Uterus (tissue), 4 donors: Measurements from ENCODE around the gene PTRH1. TPM values are rescaled to one million over a fixed set of nuclear protein-coding genes. Genes with fewer than 3 reads are reported as not detected.
A peak's percentile ranks its signal among the peaks of the same experiment; 100 is the strongest.

ENCODE experiments used
- DNase-seq, 2 donors: peaks; one replicate each; pipeline ENCODE4 v3.0.0-alpha.2; 2019 to 2020
- H3K27ac ChIP-seq, 2 donors: fragments of 200-600 bp; sonication (generic); 1 replicate in 1 of 2; 2 replicates in 1 of 2; pipeline ENCODE4 v1.5.1; 2016 to 2018
- H3K27me3 ChIP-seq, 2 donors: fragments of 200-600 bp; sonication (generic); one replicate each; pipeline ENCODE4 v1.5.1; 2018 to 2019; ENCODE audit warnings: control low read depth in 1 of 2
- H3K36me3 ChIP-seq, 2 donors: fragments of 200-600 bp; sonication (generic); one replicate each; pipeline ENCODE4 v1.5.1; 2019; ENCODE audit warnings: control low read depth in 1 of 2
- H3K4me1 ChIP-seq, 2 donors: fragments of 200-600 bp; sonication (generic); one replicate each; pipeline ENCODE4 v1.5.1; 2018 to 2019; ENCODE audit warnings: control low read depth in 1 of 2
- H3K4me3 ChIP-seq, 2 donors: fragments of 200-600 bp; sonication (generic); 1 replicate in 1 of 2; 2 replicates in 1 of 2; pipeline ENCODE4 v1.5.1; 2018 to 2019; ENCODE audit warnings: mild to moderate bottlenecking in 1 of 2
- H3K9me3 ChIP-seq, 2 donors: fragments of 200-600 bp; sonication (generic); one replicate each; pipeline ENCODE4 v1.5.1; 2019; ENCODE audit warnings: control low read depth in 1 of 2
- POLR2A ChIP-seq, 2 donors: fragments of 450-650 bp; IDR thresholded peaks; one replicate each; pipeline ENCODE4 v1.6.1; 2016; ENCODE audit warnings: antibody characterized with exemption in 2 of 2, mild to moderate bottlenecking in 1 of 2, moderate library complexity in 1 of 2
- intact Hi-C: fragments of 100-400 bp; cut with DNase I; formaldehyde crosslinking; loops from one replicate; pipeline ENCODE4 v1.15.1; 2023; ENCODE audit warnings: low total_unique reads
- total RNA-seq, 4 donors: library from RNA; depleted of rRNA in 3 of 4; stranded (reverse); fragments of >200 nt in 3 of 4; gene quantifications; one replicate each; pipeline versions ENCODE4 v1.1.0 to v1.2.4, GENCODE V29; 2014 to 2023
- TF ChIP-seq, protein P1 (sequence below), 4 experiments: fragments of 200-600 bp in 2 of 4; fragments of 450-650 bp in 2 of 4; sonication (generic) in 2 of 4; IDR thresholded peaks; one replicate each; pipeline ENCODE4 v1.5.1; 2016 to 2019; ENCODE audit warnings: antibody characterized with exemption in 4 of 4, mild to moderate bottlenecking in 2 of 4, moderate library complexity in 1 of 4
- donor health status: DM: yes; HTN: yes; CAD: no.

Gene PTRH1, protein sequence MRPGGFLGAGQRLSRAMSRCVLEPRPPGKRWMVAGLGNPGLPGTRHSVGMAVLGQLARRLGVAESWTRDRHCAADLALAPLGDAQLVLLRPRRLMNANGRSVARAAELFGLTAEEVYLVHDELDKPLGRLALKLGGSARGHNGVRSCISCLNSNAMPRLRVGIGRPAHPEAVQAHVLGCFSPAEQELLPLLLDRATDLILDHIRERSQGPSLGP
- total RNA-seq: 10 to 100 TPM in 2 of 4 donors, 1 to 10 TPM in 2; 3.8 to 18.4 (median 10.4) TPM

DNA sequence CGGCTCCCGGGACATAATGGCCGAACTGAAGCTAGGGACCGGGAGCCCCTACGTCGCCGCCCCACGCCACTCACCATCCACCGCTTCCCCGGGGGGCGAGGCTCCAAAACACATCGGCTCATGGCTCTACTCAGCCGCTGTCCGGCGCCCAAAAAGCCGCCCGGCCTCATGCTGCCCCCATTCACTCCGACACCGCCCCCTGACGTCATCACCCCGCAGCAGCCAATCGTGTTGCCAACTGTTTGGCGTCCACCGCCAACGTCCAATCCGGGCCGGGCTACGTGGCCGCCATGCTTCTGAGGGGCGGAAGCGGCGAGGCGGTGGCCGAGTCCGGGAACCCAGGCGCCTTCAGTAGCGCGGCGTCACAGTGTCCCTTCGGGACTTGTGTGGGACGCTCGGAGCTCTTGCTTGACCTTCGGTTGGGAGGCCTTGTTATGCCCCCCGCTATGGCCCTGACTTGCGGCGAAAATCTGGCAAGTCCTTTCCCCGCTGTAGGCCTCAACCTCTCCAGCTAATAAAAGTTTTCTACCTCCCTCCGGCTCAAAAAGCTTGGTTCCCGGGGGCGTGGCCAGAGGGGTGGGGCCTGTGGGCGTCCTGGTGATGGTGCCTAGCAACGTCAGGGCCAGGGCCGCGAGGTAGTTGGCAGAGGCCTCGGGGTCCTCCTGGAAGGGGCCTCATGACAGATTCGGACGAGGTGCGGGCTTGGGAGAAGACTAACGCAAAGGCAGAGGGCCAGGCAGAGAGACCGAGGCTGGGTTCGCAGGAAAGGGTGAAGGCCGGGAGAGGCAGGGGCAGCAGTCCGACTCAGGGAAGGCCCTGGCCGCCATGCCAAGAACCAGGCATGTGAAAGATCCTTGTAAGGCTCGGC, at the start of gene PTRH1, which contains the start of gene TTC16:
Gene PTRH1 (minus strand): TSS at position 194 of the 868 bp plus-strand sequence. CDS start 24 bp downstream, at position 170.
Gene TTC16 (plus strand): TSS at position 610 of the 868 bp plus-strand sequence. CDS start 67 bp downstream, at position 677.
- H3K4me1 ChIP-seq: no peaks in the 10 kb centered on the region
- peak; percentile 97 for DNase-seq
- peak within 1 kb of the TSS; percentile 38 to 86 for H3K27ac ChIP-seq
- TF ChIP-seq POLR2A (IDR thresholded peaks at IDR 0.05): peak in 1 of 2 donors; percentile 59
- TF ChIP-seq, protein P1, sequence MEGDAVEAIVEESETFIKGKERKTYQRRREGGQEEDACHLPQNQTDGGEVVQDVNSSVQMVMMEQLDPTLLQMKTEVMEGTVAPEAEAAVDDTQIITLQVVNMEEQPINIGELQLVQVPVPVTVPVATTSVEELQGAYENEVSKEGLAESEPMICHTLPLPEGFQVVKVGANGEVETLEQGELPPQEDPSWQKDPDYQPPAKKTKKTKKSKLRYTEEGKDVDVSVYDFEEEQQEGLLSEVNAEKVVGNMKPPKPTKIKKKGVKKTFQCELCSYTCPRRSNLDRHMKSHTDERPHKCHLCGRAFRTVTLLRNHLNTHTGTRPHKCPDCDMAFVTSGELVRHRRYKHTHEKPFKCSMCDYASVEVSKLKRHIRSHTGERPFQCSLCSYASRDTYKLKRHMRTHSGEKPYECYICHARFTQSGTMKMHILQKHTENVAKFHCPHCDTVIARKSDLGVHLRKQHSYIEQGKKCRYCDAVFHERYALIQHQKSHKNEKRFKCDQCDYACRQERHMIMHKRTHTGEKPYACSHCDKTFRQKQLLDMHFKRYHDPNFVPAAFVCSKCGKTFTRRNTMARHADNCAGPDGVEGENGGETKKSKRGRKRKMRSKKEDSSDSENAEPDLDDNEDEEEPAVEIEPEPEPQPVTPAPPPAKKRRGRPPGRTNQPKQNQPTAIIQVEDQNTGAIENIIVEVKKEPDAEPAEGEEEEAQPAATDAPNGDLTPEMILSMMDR (IDR thresholded peaks at IDR 0.05): no peak
- no peaks in the 10 kb centered on the region for H3K9me3 ChIP-seq
- H3K36me3 ChIP-seq: no peaks in the 10 kb centered on the region
- peak within 1 kb of the TSS; percentile 61 to 74 for H3K4me3 ChIP-seq
- no peaks in the 10 kb centered on the region for H3K27me3 ChIP-seq
- intact Hi-C loops: no loop called here

DNA sequence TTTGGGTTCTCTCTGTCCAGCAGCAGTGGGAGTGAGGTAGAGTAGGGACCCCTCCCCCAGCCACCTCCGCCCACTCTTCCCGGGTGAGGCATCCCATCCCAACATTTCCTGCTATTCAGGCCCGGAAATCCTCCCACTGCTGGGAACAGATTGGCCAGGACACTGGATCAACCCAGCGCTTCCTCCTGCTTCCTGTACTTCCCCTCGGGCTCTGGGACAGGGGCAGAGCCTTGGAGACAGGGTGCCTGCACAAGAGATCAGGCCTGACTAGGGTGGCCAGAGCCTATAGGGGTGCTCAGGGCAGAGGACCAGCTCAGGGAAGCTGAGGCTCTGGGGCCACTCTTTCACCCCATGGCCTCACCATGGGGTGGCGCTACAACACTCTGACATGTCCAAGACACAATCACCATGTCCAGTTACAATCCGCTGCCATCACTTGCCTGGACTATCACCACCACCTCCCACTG, 48.5 kb upstream of the PTRH1 start:
- TF ChIP-seq POLR2A (IDR thresholded peaks at IDR 0.05): no peak
- TF ChIP-seq, protein P1 (IDR thresholded peaks at IDR 0.05): peak in 2 of 4 experiments; percentile 37 to 49
- Histone ChIP-seq H3K27ac (peak overlapping the region; percentile 27 to 68), H3K9me3 (no peaks in the 10 kb centered on the region), H3K27me3 (no peaks in the 10 kb centered on the region), H3K4me3 (no peak overlapping the region), H3K4me1 (peaks cover 0 to 7% of the 10 kb centered on the region in 2 donors), H3K36me3 (no peaks in the 10 kb centered on the region)
- peak in 1 of 2 donors; percentile 60 for DNase-seq
- intact Hi-C loops: no loop called here

DNA sequence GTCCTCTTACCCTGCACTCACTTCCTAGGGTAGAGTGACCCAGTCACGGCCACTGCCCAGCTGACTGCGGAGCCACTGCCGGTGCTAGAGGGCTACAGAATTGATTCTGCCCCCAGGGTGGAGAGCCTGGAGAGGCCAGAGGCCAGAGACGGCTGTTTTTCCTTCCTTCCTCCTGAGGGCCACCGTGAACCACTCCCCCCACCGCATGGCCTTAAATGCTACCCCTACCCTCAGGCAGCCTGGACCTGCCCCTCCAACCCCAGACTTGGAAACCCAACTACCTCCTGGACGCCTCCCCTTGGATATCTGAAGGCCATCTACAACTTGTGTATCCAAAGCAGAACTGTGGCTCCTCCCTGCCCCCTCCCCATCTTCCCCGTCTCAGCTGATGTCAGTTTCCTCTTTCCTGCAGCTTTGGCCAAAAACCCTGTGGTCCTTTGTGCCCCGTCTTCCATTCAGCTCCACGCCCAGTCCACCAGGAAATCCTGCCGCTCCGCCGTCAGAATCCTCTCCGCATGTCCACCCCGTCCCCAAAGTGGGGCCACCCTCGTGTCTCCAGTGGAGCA, 46.7 kb upstream of the PTRH1 start:
- H3K4me3 ChIP-seq: no peak overlapping the region
- DNase-seq: peak in 1 of 2 donors; percentile 70

DNA sequence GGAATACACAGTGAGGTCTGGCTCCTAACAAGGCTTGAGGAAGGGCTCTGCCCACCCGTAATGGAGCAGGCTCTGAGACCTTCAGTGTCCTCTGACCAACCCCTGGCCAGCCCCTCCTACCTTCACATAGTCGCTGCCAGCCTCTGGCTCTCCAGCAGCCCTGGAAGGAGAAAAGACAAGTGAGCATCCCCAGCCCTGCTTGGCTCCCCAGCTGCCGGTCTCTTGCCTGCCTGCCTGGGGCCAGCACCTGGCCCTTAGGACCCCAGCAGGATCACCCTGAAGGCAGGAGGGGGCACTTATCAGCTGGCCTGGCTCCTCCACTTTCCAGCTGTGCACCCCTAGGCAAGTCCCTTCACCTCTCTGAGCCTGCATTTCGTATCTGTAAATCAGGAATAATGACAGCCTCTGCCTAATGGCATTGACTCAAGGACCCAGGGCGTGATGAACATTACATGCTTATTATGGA, 46.1 kb upstream of the PTRH1 start:
- Histone ChIP-seq H3K4me3 (no peak overlapping the region), H3K27me3 (no peaks in the 10 kb centered on the region), H3K4me1 (peaks cover 0 to under 1% of the 10 kb centered on the region in 2 donors), H3K9me3 (no peaks in the 10 kb centered on the region), H3K27ac (peak overlapping the region in 1 of 2 donors; percentile 68), H3K36me3 (no peaks in the 10 kb centered on the region)
- intact Hi-C loops: no loop called here
- TF ChIP-seq POLR2A (IDR thresholded peaks at IDR 0.05): no peak
- TF ChIP-seq, protein P1 (IDR thresholded peaks at IDR 0.05): no peak
- DNase-seq: no peak

More for the DNA sequence above, 46.7 kb upstream of the PTRH1 start:
- TF ChIP-seq, protein P1 (IDR thresholded peaks at IDR 0.05): no peak
- no peak for TF ChIP-seq POLR2A (IDR thresholded peaks at IDR 0.05)
- intact Hi-C loops: no loop called here
- Histone ChIP-seq H3K27me3 (no peaks in the 10 kb centered on the region), H3K36me3 (no peaks in the 10 kb centered on the region), H3K4me1 (peaks cover 0 to 7% of the 10 kb centered on the region in 2 donors), H3K27ac (peak overlapping the region; percentile 22 to 68), H3K9me3 (no peaks in the 10 kb centered on the region)
